BE2C (cell line): ENCODE measurements around the gene ETHE1.

ENCODE experiments used
- DNase-seq: peaks from one replicate; pipeline ENCODE4 v3.0.0-alpha.2; 2020
- H3K27me3 ChIP-seq: fragments of 250-450 bp; sonication (Bioruptor Pico); 2 replicates; pipeline ENCODE4 v1.5.1; 2020; ENCODE audit warnings: mild to moderate bottlenecking
- H3K36me3 ChIP-seq: fragments of 250-450 bp; sonication (Bioruptor Pico); 2 replicates; pipeline ENCODE4 v1.5.1; 2020; ENCODE audit warnings: mild to moderate bottlenecking
- H3K4me1 ChIP-seq: fragments of 250-450 bp; sonication (Bioruptor Pico); 2 replicates; pipeline ENCODE4 v1.5.1; 2020
- H3K4me3 ChIP-seq: 2 replicates; pipeline ENCODE4 v1.5.1; 2011; ENCODE audit warnings: low read depth, low read length
- H3K9me3 ChIP-seq: fragments of 250-450 bp; sonication (Bioruptor Pico); 2 replicates; pipeline ENCODE4 v1.5.1; 2020
- CTCF ChIP-seq: IDR thresholded peaks from 2 replicates; pipeline ENCODE4 v1.5.1; 2012; ENCODE audit warnings: mild to moderate bottlenecking, low read depth, low read length

Gene ETHE1

GRCh38 chr19:43570174-43570791 is 43.3 kb upstream of the ETHE1 start:
- H3K9me3 ChIP-seq, result no peaks in the 10 kb centered on the region
- H3K4me1 ChIP-seq, result no peaks in the 10 kb centered on the region
- no peak for DNase-seq
- no peaks in the 10 kb centered on the region for H3K36me3 ChIP-seq
- no peak for TF ChIP-seq CTCF
- H3K4me3 ChIP-seq, result no peak overlapping the region
- no peaks in the 10 kb centered on the region for H3K27me3 ChIP-seq

DNA sequence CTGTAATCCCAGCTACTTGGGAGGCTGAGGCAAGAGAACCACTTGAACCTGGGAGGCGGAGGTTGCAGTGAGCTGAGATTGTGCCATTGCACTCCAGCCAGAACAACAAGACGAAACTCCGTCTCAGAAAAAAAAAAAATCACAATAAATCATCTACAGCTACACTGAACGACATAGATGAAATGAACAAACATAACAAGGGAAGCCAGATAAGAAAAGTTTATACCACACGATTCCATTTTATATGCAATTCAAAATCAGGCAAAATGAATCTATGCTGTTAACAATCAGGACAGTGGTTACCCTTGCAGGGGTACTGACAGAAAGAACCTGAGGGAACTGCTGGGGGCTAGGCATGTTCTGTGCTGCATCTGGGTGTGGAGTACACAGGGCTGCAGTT is 42.7 kb upstream of the ETHE1 start:
- no peak for TF ChIP-seq CTCF
- no peak for DNase-seq
- no peaks in the 10 kb centered on the region for H3K9me3 ChIP-seq
- no peak overlapping the region for H3K4me3 ChIP-seq
- H3K27me3 ChIP-seq, result no peaks in the 10 kb centered on the region
- no peaks in the 10 kb centered on the region for H3K4me1 ChIP-seq
- H3K36me3 ChIP-seq, result no peaks in the 10 kb centered on the region

DNA sequence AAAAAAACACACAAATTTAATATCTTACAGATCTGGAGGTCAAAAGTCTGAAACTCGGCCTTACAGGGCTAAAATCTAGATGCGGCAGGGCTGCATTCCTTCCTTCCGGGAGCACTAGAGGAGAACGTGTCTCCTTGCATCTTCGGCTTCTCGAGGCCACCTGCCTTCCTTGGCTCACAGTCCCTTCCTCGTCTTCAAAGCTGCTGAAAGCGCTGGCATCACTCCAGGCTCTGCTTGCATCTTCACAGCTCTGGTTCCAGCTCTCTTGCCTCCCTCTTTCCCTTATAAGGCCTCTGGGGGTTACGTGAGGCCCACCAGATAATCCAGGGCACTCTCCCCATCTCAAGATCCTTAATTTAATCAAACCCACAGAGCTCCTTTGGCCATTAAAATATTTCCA is 37.8 kb upstream of the ETHE1 start:
- H3K27me3 ChIP-seq, result no peaks in the 10 kb centered on the region
- H3K4me1 ChIP-seq, result no peaks in the 10 kb centered on the region
- no peaks in the 10 kb centered on the region for H3K9me3 ChIP-seq
- no peak for TF ChIP-seq CTCF
- no peaks in the 10 kb centered on the region for H3K36me3 ChIP-seq
- DNase-seq, result no peak
- H3K4me3 ChIP-seq, result no peak overlapping the region

GRCh38 chr19:43563816-43564457 is 36.9 kb upstream of the ETHE1 start:
- TF ChIP-seq CTCF, result no peak
- Histone ChIP-seq H3K36me3 (no peaks in the 10 kb centered on the region), H3K27me3 (no peaks in the 10 kb centered on the region), H3K4me3 (no peak overlapping the region), H3K4me1 (no peaks in the 10 kb centered on the region), H3K9me3 (no peaks in the 10 kb centered on the region)
- DNase-seq, result no peak

GRCh38 chr19:43562698-43563241 is 35.8 kb upstream of the ETHE1 start:
- Histone ChIP-seq H3K36me3 (no peaks in the 10 kb centered on the region), H3K4me1 (no peaks in the 10 kb centered on the region), H3K9me3 (no peaks in the 10 kb centered on the region), H3K4me3 (no peak overlapping the region), H3K27me3 (no peaks in the 10 kb centered on the region)
- TF ChIP-seq CTCF, result no peak
- no peak for DNase-seq

GRCh38 chr19:43562226-43562697 is 35.3 kb upstream of the ETHE1 start:
- no peak overlapping the region for H3K4me3 ChIP-seq
- no peaks in the 10 kb centered on the region for H3K27me3 ChIP-seq
- H3K36me3 ChIP-seq, result no peaks in the 10 kb centered on the region
- H3K9me3 ChIP-seq, result no peaks in the 10 kb centered on the region
- no peaks in the 10 kb centered on the region for H3K4me1 ChIP-seq
- DNase-seq, result no peak
- no peak for TF ChIP-seq CTCF
